SK-N-MC (cell line): ENCODE data around the gene IFTAP.
"Not testable (repeated sequence)": the region's sequence is repeated elsewhere in the genome, so short reads cannot be mapped to it uniquely, and the experiment has no call there.

Experiments
- EZH2 ChIP-seq: fragments of 200-600 bp; sonication (generic); IDR thresholded peaks from one replicate; pipeline ENCODE4 v1.6.1; 2017; ENCODE audit warnings: antibody characterized with exemption
- FOXP2 ChIP-seq: optimal IDR thresholded peaks from 2 replicates; pipeline ENCODE3; 2011; ENCODE audit warnings: mild to moderate bottlenecking, moderate library complexity; ENCODE audit not compliant: insufficient read depth; ENCODE audit errors: extremely low read length, control extremely low read depth
- POLR2AphosphoS5 ChIP-seq: IDR thresholded peaks from 2 replicates; pipeline ENCODE4 v1.6.1; 2012; ENCODE audit warnings: mild to moderate bottlenecking, low read depth, low read length, borderline replicate concordance

GRCh38 chr11:36557390-36557789, 36.9 kb upstream of the IFTAP start:
- not testable (repeated sequence) for TF ChIP-seq EZH2, POLR2AphosphoS5, FOXP2
